Sigmoid colon (tissue), 7 donors: Measurements from ENCODE around the gene ERBB3. TPM values are rescaled to one million over a fixed set of nuclear protein-coding genes. Genes with fewer than 3 reads are reported as not detected.

Experiments used
- DNase-seq: peaks from one replicate; pipeline ENCODE4 v3.0.0-alpha.2; 2019
- H3K27ac ChIP-seq, 4 donors: fragments of 200-600 bp; sonication (generic); one replicate each; pipeline ENCODE4 v1.5.1; 2016 to 2019; ENCODE audit warnings: mild to moderate bottlenecking in 1 of 4
- H3K27me3 ChIP-seq, 3 donors: fragments of 200-600 bp; sonication (generic); one replicate each; pipeline ENCODE4 v1.5.1; 2019; ENCODE audit warnings: mild to moderate bottlenecking in 1 of 3
- H3K36me3 ChIP-seq, 4 donors: fragments of 200-600 bp; sonication (generic); one replicate each; pipeline ENCODE4 v1.5.1; 2016 to 2019
- H3K4me1 ChIP-seq, 4 donors: fragments of 200-600 bp; sonication (generic); one replicate each; pipeline ENCODE4 v1.5.1; 2017 to 2019
- H3K4me3 ChIP-seq, 4 donors: fragments of 200-600 bp; sonication (generic); one replicate each; pipeline ENCODE4 v1.5.1; 2017 to 2019; ENCODE audit warnings: mild to moderate bottlenecking in 2 of 4, moderate library complexity in 1 of 4
- H3K9me3 ChIP-seq, 4 donors: fragments of 200-600 bp in 3 of 4; sonication (generic) in 3 of 4; one replicate each; pipeline versions ENCODE4 v1.5.1 to v1.6.1; 2013 to 2019
- CTCF ChIP-seq, 4 experiments: fragments of 450-650 bp in 3 of 4; fragments of 200-600 bp in 1 of 4; IDR thresholded peaks; one replicate each; pipeline ENCODE4 v1.5.1; 2016 to 2019; ENCODE audit warnings: antibody characterized with exemption in 4 of 4, mild to moderate bottlenecking in 3 of 4, moderate library complexity in 2 of 4
- EP300 ChIP-seq, 4 donors: sonication (generic); formaldehyde crosslinking; IDR thresholded peaks; one replicate each; pipeline ENCODE4 v1.6.1; 2017; ENCODE audit warnings: antibody characterized with exemption in 4 of 4
- POLR2A ChIP-seq, 2 donors: fragments of 450-650 bp; IDR thresholded peaks; one replicate each; pipeline ENCODE4 v1.6.1; 2016; ENCODE audit warnings: antibody characterized with exemption in 2 of 2, mild to moderate bottlenecking in 2 of 2, moderate library complexity in 2 of 2
- POLR2AphosphoS5 ChIP-seq, 4 donors: sonication (generic); formaldehyde crosslinking; IDR thresholded peaks; one replicate each; pipeline ENCODE4 v1.6.1; 2017; ENCODE audit warnings: antibody characterized with exemption in 4 of 4
- WGBS, 2 donors: extraction: QIAGEN DNeasy Blood & Tissue Kit; methylation state at CpG; one replicate each; pipeline ENCODE4 v1.1.7; 2013; 5-methylcytosine and 5-hydroxymethylcytosine counted together
- intact Hi-C: fragments of 100-400 bp; cut with DNase I; formaldehyde crosslinking; loops from one replicate; pipeline ENCODE4 v1.15.1; 2023
- polyA plus RNA-seq, 3 donors: library from polyadenylated mRNA; stranded (reverse); fragments of 200-250 nt; gene quantifications; one replicate each; pipeline ENCODE4 v1.2.3, GENCODE V29; 2013
- total RNA-seq, 4 donors: library from RNA; depleted of rRNA; stranded (reverse); fragments of >200 nt; gene quantifications; one replicate each; pipeline ENCODE4 v1.1.0, GENCODE V29; 2016
- donor health status: healthy with polysubstance abuse.
- donor health status: Bipolar disorder and iron deficiency.
- donor health status: healthy.

ERBB3 gene
- total and polyA plus RNA-seq, 7 donors: 10.2 to 69.8 (median 21.4) TPM

DNA sequence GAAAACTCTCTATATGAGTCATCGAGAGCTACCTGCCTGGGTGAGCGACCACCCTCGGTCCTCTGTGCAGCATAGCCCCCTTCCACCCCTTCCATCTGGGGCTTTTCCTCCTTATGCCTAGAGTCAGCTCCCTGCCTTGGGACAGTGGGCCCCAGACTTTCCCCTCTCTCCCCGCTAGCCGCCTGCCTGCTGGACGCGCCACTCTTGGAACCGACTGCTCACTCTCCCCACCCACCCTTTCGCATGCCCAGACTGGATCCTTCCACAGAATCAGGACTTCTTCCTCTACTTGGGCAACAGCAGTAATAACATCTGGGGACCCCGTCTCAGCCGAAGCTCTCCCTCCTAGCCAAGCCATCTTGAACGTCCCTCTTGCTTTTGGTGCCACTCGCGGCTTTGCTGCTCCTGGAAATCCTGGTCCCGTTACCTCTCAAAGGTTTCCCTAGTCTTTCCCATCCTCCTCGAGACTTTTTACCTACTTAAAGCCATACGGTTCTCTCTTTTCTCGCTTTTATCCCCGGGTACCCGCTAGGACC, 48.8 kb downstream of the ERBB3 start:
- whole genome bisulfite sequencing, 2 donors: 0% methylated on average over 20 of the region's 20 CpGs
- Histone ChIP-seq H3K4me1 (peaks cover 0 to 46% (median 32%) of the 10 kb centered on the region in 4 donors), H3K27ac (peak overlapping the region; percentile 95 to 98 (median 96)), H3K4me3 (peak overlapping the region; percentile 76 to 83 (median 80)), H3K36me3 (peaks cover 31 to 33% (median 33%) of the 10 kb centered on the region in 4 donors), H3K27me3 (no peaks in the 10 kb centered on the region), H3K9me3 (no peaks in the 10 kb centered on the region)
- peak; percentile 76 for DNase-seq
- TF ChIP-seq POLR2AphosphoS5 (IDR thresholded peaks at IDR 0.05): no peak
- intact Hi-C loops: loop anchor here (1.0 to 10.0 kb wide), 3 partner anchors 22 to 336 kb away; partner anchors contain the start of genes SMARCC2 and SPRYD4

DNA sequence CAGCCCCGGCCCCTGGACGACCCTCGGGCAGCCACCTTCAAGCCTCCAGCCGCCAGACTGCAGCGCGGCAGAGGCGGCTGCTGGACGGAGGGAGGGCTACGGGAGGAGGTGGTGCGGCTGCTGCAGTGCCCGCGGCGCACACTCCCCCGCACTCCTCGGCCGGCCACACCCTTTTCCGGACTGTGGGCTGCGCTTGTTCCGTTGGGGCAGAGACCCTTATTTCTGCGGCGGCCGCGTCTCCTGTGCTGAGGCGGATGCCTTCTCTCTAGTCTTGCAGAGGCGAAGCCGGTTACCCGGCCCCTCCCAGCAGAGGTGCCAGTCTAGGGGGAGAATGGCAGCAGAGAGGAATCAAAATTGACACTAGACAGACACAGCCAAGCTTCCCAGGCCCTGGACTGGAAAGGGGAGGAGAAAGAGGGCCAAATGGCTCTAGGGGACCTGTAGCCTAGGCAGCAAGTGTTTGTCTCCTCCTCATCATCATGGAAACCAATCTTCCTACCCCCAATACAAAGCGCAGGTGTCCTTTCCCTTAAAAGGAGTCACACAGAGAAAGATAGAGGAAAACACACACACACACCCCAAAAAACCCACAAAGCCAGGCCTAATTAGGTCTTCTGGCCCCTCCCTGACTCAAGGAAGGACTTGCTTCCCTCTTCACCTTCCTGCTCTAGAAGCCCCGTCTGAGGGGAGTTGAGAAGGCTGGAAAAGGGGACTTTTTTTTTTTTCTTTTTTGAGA, 49.4 kb downstream of the ERBB3 start:
- TF ChIP-seq POLR2A (IDR thresholded peaks at IDR 0.05) (peak; percentile 48 to 54), CTCF (IDR thresholded peaks at IDR 0.05) (no peak), POLR2AphosphoS5 (IDR thresholded peaks at IDR 0.05) (peak; percentile 44 to 86 (median 64)), EP300 (IDR thresholded peaks at IDR 0.05) (no peak)
- peak overlapping the region; percentile 95 to 98 (median 96) for H3K27ac ChIP-seq
- peak; percentile 88 for DNase-seq
- peak overlapping the region; percentile 76 to 83 (median 80) for H3K4me3 ChIP-seq
- H3K27me3 ChIP-seq: no peaks in the 10 kb centered on the region
- H3K9me3 ChIP-seq: no peaks in the 10 kb centered on the region
- 1% methylated on average over 29 of the region's 29 CpGs for WGBS, 2 donors
- intact Hi-C loops: loop anchor here (2.0 to 10.0 kb wide), 2 partner anchors 21 to 335 kb away; partner anchors contain the start of gene SPRYD4
- H3K36me3 ChIP-seq: peaks cover 34 to 40% (median 39%) of the 10 kb centered on the region in 4 donors
- H3K4me1 ChIP-seq: peaks cover 0 to 46% (median 32%) of the 10 kb centered on the region in 4 donors

DNA sequence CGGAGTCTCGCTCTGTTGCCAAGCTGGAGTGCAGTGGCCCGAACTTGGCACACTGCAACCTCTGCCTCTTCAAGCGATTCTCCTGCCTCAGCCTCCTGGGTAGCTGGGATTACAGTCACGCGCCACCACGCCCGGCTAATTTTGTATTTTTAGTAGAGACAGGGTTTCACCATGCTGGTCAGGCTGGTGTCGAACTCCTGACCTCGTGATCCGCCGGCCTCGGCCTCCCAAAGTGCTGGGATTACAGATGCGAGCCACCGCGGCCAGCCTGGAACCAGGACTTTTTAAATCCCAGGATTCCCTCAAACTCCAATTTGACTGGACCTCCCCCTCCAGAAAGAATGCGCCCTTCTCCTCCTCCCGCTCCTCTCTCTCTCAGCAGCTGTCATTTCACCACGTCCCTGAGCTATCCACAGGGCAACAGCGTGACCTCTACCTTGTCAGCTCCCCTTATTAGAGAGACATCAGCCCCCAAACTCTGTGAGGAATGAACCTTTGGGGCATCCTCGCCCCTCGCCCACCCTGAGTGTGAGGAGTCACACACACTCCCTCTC, 50.1 kb downstream of the ERBB3 start:
- peaks cover 0 to 46% (median 32%) of the 10 kb centered on the region in 4 donors for H3K4me1 ChIP-seq
- intact Hi-C loops: loop anchor here (2.0 to 10.0 kb wide), 2 partner anchors 21 to 335 kb away; partner anchors contain the start of gene SPRYD4
- no peaks in the 10 kb centered on the region for H3K27me3 ChIP-seq
- no peaks in the 10 kb centered on the region for H3K9me3 ChIP-seq
- WGBS, 2 donors: 60 to 65% methylated on average over 22 of the region's 22 CpGs
- TF ChIP-seq CTCF (IDR thresholded peaks at IDR 0.05) (no peak), EP300 (IDR thresholded peaks at IDR 0.05) (no peak), POLR2A (IDR thresholded peaks at IDR 0.05) (no peak), POLR2AphosphoS5 (IDR thresholded peaks at IDR 0.05) (no peak)
- DNase-seq: no peak
- H3K27ac ChIP-seq: peak overlapping the region; percentile 95 to 98 (median 96)
- H3K36me3 ChIP-seq: peaks cover 39 to 46% (median 45%) of the 10 kb centered on the region in 4 donors
- peak overlapping the region in 3 of 4 donors; percentile 76 to 82 (median 79) for H3K4me3 ChIP-seq

- 78 to 88% methylated on average over 4 of the region's 4 CpGs for whole genome bisulfite sequencing, 2 donors
- H3K4me3 ChIP-seq: no peak overlapping the region
- peaks cover 0 to 38% (median 28%) of the 10 kb centered on the region in 4 donors for H3K4me1 ChIP-seq
- no peak for DNase-seq
- H3K27me3 ChIP-seq: no peaks in the 10 kb centered on the region
- H3K9me3 ChIP-seq: no peaks in the 10 kb centered on the region
- H3K27ac ChIP-seq: peak overlapping the region in 3 of 4 donors; percentile 95 to 98 (median 97)
- intact Hi-C loops: no loop called here
- peaks cover 39 to 55% (median 49%) of the 10 kb centered on the region in 4 donors for H3K36me3 ChIP-seq
- TF ChIP-seq EP300 (IDR thresholded peaks at IDR 0.05): no peak
- TF ChIP-seq POLR2A (IDR thresholded peaks at IDR 0.05): no peak
- TF ChIP-seq POLR2AphosphoS5 (IDR thresholded peaks at IDR 0.05): no peak
- no peak for TF ChIP-seq CTCF (IDR thresholded peaks at IDR 0.05)
Measured at GRCh38 chr12:56130876-56131275, 50.9 kb downstream of the ERBB3 start.

- H3K4me1 ChIP-seq: peaks cover 0 to 10% (median 6%) of the 10 kb centered on the region in 4 donors
- no peak overlapping the region for H3K4me3 ChIP-seq
- TF ChIP-seq EP300 (IDR thresholded peaks at IDR 0.05) (no peak), POLR2A (IDR thresholded peaks at IDR 0.05) (no peak), POLR2AphosphoS5 (IDR thresholded peaks at IDR 0.05) (no peak)
- H3K27ac ChIP-seq: no peak overlapping the region
- intact Hi-C loops: no loop called here
- DNase-seq: no peak
- H3K27me3 ChIP-seq: no peaks in the 10 kb centered on the region
- H3K9me3 ChIP-seq: no peaks in the 10 kb centered on the region
- H3K36me3 ChIP-seq: peaks cover 64 to 95% (median 80%) of the 10 kb centered on the region in 4 donors
- WGBS, 2 donors: 92% methylated on average over 6 of the region's 6 CpGs
Measured at GRCh38 chr12:56134897-56135296, 54.9 kb downstream of the ERBB3 start.
